ENCODE data around the gene EXOSC9. TPM values are rescaled to one million over a fixed set of nuclear protein-coding genes. Genes with fewer than 3 reads are reported as not detected.

Gene EXOSC9
- total RNA-seq, 3 donors from 2014 or later (not counting 1 experiment from before 2014, with no cell fraction given): 45.7 to 57.4 (median 51.2) TPM

- TF ChIP-seq CTCF (IDR thresholded peaks at IDR 0.05): no peak
- no peak overlapping the region for H3K27ac ChIP-seq (ENCODE audit: low read length)
- Mint-ChIP-seq H3K4me1 (no peaks in the 10 kb centered on the region), H3K9me3 (no peaks in the 10 kb centered on the region), H3K36me3 (no peaks in the 10 kb centered on the region), H3K27ac (no peak overlapping the region), H3K27me3 (ENCODE audit: low read depth in 2 of 2) (peaks cover 41 to 75% of the 10 kb centered on the region in 2 donors), H3K4me3 (no peak overlapping the region)
- peaks cover 12% of the 10 kb centered on the region for H3K27me3 ChIP-seq (ENCODE audit: control insufficient read depth, insufficient read depth, low read length)
- DNase-seq (no peak), ATAC-seq (no peak)
- no peaks in the 10 kb centered on the region for H3K4me1 ChIP-seq (ENCODE audit: control insufficient read depth, insufficient read depth, low read length)
- intact Hi-C loops (cut with micrococcal nuclease): no loop called here
- 82% methylated on average over 2 of the region's 2 CpGs for WGBS (ENCODE audit: insufficient coverage)
- H3K36me3 ChIP-seq (ENCODE audit: control insufficient read depth, insufficient read depth, low read length): no peaks in the 10 kb centered on the region
- H3K4me3 ChIP-seq (ENCODE audit: low read length): no peak overlapping the region
- peaks cover 3% of the 10 kb centered on the region for H3K9me3 ChIP-seq (ENCODE audit: control insufficient read depth, insufficient read depth, low read length)
Measured at GRCh38 chr4:121784975-121785374, 16.1 kb upstream of the EXOSC9 start.

DNA sequence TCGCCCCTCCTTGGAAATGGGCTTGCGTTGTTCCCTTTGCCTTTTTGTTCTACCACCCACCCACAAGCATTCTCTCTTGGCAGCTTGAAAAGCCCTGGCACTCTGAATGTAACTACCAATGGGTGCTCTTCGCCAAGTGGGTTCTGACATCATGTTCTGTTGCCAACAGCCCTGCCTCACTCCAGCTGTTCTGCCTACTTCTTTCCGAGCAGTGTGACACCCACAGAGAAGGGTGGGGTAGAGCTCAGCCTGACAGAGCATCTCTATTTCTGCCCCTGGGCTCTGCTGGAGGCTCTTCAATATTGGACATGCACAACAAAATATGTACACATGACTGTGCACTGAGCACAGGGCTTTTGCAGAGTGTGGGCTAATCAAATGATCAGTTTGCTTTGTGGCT lies 15.6 kb upstream of the EXOSC9 start:
- TF ChIP-seq CTCF (IDR thresholded peaks at IDR 0.05): no peak
- no peak for ATAC-seq
- H3K4me1 ChIP-seq (ENCODE audit: control insufficient read depth, insufficient read depth, low read length): no peaks in the 10 kb centered on the region

GRCh38 chr4:121786221-121786620 lies 14.9 kb upstream of the EXOSC9 start:
- peaks cover 12% of the 10 kb centered on the region for H3K27me3 ChIP-seq (ENCODE audit: control insufficient read depth, insufficient read depth, low read length)
- 90% methylated on average over 1 of the region's 2 CpGs for WGBS (ENCODE audit: insufficient coverage)
- no peak overlapping the region for H3K4me3 ChIP-seq (ENCODE audit: low read length)
- no peak for ATAC-seq
- no peak overlapping the region for H3K27ac Mint-ChIP-seq
- TF ChIP-seq CTCF (IDR thresholded peaks at IDR 0.05): no peak
- H3K36me3 Mint-ChIP-seq: no peaks in the 10 kb centered on the region
- H3K4me1 Mint-ChIP-seq: no peaks in the 10 kb centered on the region
- no peak overlapping the region for H3K4me3 Mint-ChIP-seq
- DNase-seq: no peak
- no peak overlapping the region for H3K27ac ChIP-seq (ENCODE audit: low read length)
- intact Hi-C loops (cut with micrococcal nuclease): no loop called here
- H3K9me3 Mint-ChIP-seq: no peaks in the 10 kb centered on the region
- H3K27me3 Mint-ChIP-seq (ENCODE audit: low read depth in 2 of 2): peaks cover 37 to 78% of the 10 kb centered on the region in 2 donors
- no peaks in the 10 kb centered on the region for H3K4me1 ChIP-seq (ENCODE audit: control insufficient read depth, insufficient read depth, low read length)
- no peaks in the 10 kb centered on the region for H3K36me3 ChIP-seq (ENCODE audit: control insufficient read depth, insufficient read depth, low read length)
- H3K9me3 ChIP-seq (ENCODE audit: control insufficient read depth, insufficient read depth, low read length): peaks cover 3% of the 10 kb centered on the region

More for the DNA sequence above, 15.6 kb upstream of the EXOSC9 start:
- H3K36me3 Mint-ChIP-seq: no peaks in the 10 kb centered on the region
- Histone ChIP-seq H3K36me3 (ENCODE audit: control insufficient read depth, insufficient read depth, low read length) (no peaks in the 10 kb centered on the region), H3K4me3 (ENCODE audit: low read length) (no peak overlapping the region), H3K27me3 (ENCODE audit: control insufficient read depth, insufficient read depth, low read length) (peaks cover 12% of the 10 kb centered on the region), H3K27ac (ENCODE audit: low read length) (no peak overlapping the region), H3K9me3 (ENCODE audit: control insufficient read depth, insufficient read depth, low read length) (peaks cover 3% of the 10 kb centered on the region)
- no peaks in the 10 kb centered on the region for H3K9me3 Mint-ChIP-seq
- H3K4me3 Mint-ChIP-seq: no peak overlapping the region
- no peaks in the 10 kb centered on the region for H3K4me1 Mint-ChIP-seq
- 94% methylated on average over 4 of the region's 4 CpGs for WGBS (ENCODE audit: insufficient coverage)
- no peak overlapping the region for H3K27ac Mint-ChIP-seq
- no peak for DNase-seq
- H3K27me3 Mint-ChIP-seq (ENCODE audit: low read depth in 2 of 2): peaks cover 40 to 74% of the 10 kb centered on the region in 2 donors
- intact Hi-C loops (cut with micrococcal nuclease): no loop called here

DNA sequence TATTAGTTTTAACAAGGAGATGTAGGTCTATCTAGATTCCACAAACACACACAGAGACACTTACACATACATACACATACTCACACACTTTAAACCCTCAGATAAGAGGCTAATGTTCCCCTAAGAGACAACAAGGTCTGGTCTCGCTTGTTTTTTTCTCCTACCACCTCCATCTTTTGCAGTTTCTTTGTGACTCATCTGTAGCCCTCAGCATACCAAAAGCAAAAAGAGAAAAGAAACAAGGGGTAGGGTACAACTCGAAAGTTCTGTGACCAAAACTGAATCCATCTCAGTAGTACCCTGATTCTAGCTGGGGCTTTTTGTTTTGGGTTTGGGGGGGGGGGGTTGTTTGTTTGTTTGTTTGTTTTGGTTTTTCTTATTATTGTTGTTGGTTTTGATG lies 12.2 kb upstream of the EXOSC9 start:
- no peak overlapping the region for H3K4me3 Mint-ChIP-seq
- intact Hi-C loops (cut with micrococcal nuclease): no loop called here
- no peaks in the 10 kb centered on the region for H3K4me1 Mint-ChIP-seq
- H3K27me3 ChIP-seq (ENCODE audit: control insufficient read depth, insufficient read depth, low read length): peaks cover 12% of the 10 kb centered on the region
- TF ChIP-seq CTCF (IDR thresholded peaks at IDR 0.05): no peak
- H3K36me3 Mint-ChIP-seq: no peaks in the 10 kb centered on the region
- H3K36me3 ChIP-seq (ENCODE audit: control insufficient read depth, insufficient read depth, low read length): no peaks in the 10 kb centered on the region
- no peak overlapping the region for H3K27ac ChIP-seq (ENCODE audit: low read length)
- ATAC-seq (no peak), DNase-seq (no peak)
- peaks cover 34 to 67% of the 10 kb centered on the region in 2 donors for H3K27me3 Mint-ChIP-seq (ENCODE audit: low read depth in 2 of 2)
- no peak overlapping the region for H3K27ac Mint-ChIP-seq
- H3K4me3 ChIP-seq (ENCODE audit: low read length): no peak overlapping the region
- H3K4me1 ChIP-seq (ENCODE audit: control insufficient read depth, insufficient read depth, low read length): no peaks in the 10 kb centered on the region
- peaks cover 3% of the 10 kb centered on the region for H3K9me3 ChIP-seq (ENCODE audit: control insufficient read depth, insufficient read depth, low read length)
- 66% methylated on average over 2 of the region's 2 CpGs for WGBS (ENCODE audit: insufficient coverage)
- H3K9me3 Mint-ChIP-seq: no peaks in the 10 kb centered on the region
